H9 (cell line): ENCODE data around the gene CEMIP. TPM values are rescaled to one million over a fixed set of nuclear protein-coding genes. Genes with fewer than 3 reads are reported as not detected.

ENCODE experiments used
- DNase-seq: peaks from one replicate; pipeline ENCODE4 v3.0.0-alpha.2; 2017
- H2AFZ ChIP-seq: one replicate; pipeline ENCODE4 v1.6.1; 2013; ENCODE audit warnings: mild to moderate bottlenecking, low read length, control low read depth, moderate library complexity
- H2AK5ac ChIP-seq: 2 replicates; pipeline ENCODE4 v1.6.1; 2013; ENCODE audit warnings: low read length, control low read depth, mixed read lengths; ENCODE audit not compliant: insufficient read length
- H2BK120ac ChIP-seq: one replicate; pipeline ENCODE4 v1.6.1; 2013; ENCODE audit warnings: low read depth, mild to moderate bottlenecking, low read length, control low read depth, inconsistent platforms; ENCODE audit not compliant: poor library complexity, severe bottlenecking
- H2BK12ac ChIP-seq: 2 replicates; pipeline ENCODE4 v1.6.1; 2013; ENCODE audit warnings: low read length, control low read depth, mixed read lengths, low read depth; ENCODE audit not compliant: insufficient read length
- H2BK15ac ChIP-seq: 2 replicates; pipeline ENCODE4 v1.6.1; 2013; ENCODE audit warnings: low read depth, low read length, control low read depth
- H2BK20ac ChIP-seq: one replicate; pipeline ENCODE4 v1.6.1; 2013; ENCODE audit warnings: low read depth, mild to moderate bottlenecking, low read length, control low read depth, inconsistent platforms; ENCODE audit not compliant: poor library complexity, severe bottlenecking
- H2BK5ac ChIP-seq: 2 replicates; pipeline ENCODE4 v1.6.1; 2013; ENCODE audit warnings: low read length, control low read depth, mixed read lengths; ENCODE audit not compliant: insufficient read length
- H3K14ac ChIP-seq: 2 replicates; pipeline ENCODE4 v1.6.1; 2013; ENCODE audit warnings: low read length, control low read depth; ENCODE audit not compliant: insufficient read depth
- H3K18ac ChIP-seq: 2 replicates; pipeline ENCODE4 v1.6.1; 2013; ENCODE audit warnings: low read depth, mild to moderate bottlenecking, mixed read lengths, low read length, control low read depth; ENCODE audit not compliant: insufficient read length
- H3K23ac ChIP-seq: 2 replicates; pipeline ENCODE4 v1.6.1; 2013; ENCODE audit warnings: low read length, control low read depth, mixed read lengths, low read depth; ENCODE audit not compliant: insufficient read length
- H3K23me2 ChIP-seq: 2 replicates; pipeline ENCODE4 v1.6.1; 2013; ENCODE audit warnings: low read depth, mild to moderate bottlenecking, mixed read lengths, low read length, control low read depth; ENCODE audit not compliant: insufficient read length, poor library complexity, severe bottlenecking
- H3K27ac ChIP-seq: 2 replicates; pipeline ENCODE4 v1.5.1; 2013; ENCODE audit warnings: low read length, control low read depth, mixed read lengths, low read depth; ENCODE audit not compliant: insufficient read length
- H3K27me3 ChIP-seq: 2 replicates; pipeline ENCODE4 v1.6.1; 2013; ENCODE audit warnings: low read length, control low read depth, inconsistent platforms; ENCODE audit not compliant: insufficient read depth
- H3K4ac ChIP-seq: 2 replicates; pipeline ENCODE4 v1.6.1; 2013; ENCODE audit warnings: low read depth, mild to moderate bottlenecking, control low read depth, inconsistent platforms, low read length, moderate library complexity
- H3K4me1 ChIP-seq: 2 replicates; pipeline ENCODE4 v1.6.1; 2013; ENCODE audit warnings: low read length, control low read depth, inconsistent platforms; ENCODE audit not compliant: insufficient read depth
- H3K4me2 ChIP-seq: 2 replicates; pipeline ENCODE4 v1.6.1; 2013; ENCODE audit warnings: low read length, control low read depth, mixed read lengths; ENCODE audit not compliant: insufficient read length, insufficient read depth
- H3K56ac ChIP-seq: 2 replicates; pipeline ENCODE4 v1.6.1; 2013; ENCODE audit warnings: low read depth, mild to moderate bottlenecking, mixed read lengths, low read length, control low read depth; ENCODE audit not compliant: insufficient read length
- H3K79me1 ChIP-seq: 2 replicates; pipeline ENCODE4 v1.6.1; 2013; ENCODE audit warnings: low read depth, mild to moderate bottlenecking, moderate library complexity, low read length, control low read depth, inconsistent platforms; ENCODE audit not compliant: insufficient read depth, poor library complexity, severe bottlenecking
- H3K79me2 ChIP-seq: 2 replicates; pipeline ENCODE4 v1.6.1; 2013; ENCODE audit warnings: low read length, control low read depth, inconsistent platforms; ENCODE audit not compliant: insufficient read depth
- H3K9ac ChIP-seq: 2 replicates; pipeline ENCODE4 v1.6.1; 2013; ENCODE audit warnings: low read length, control low read depth, mixed read lengths; ENCODE audit not compliant: insufficient read length; ENCODE audit errors: extremely low read depth
- H3K9me3 ChIP-seq: one replicate; pipeline ENCODE4 v1.6.1; 2013; ENCODE audit warnings: low read depth, low read length, inconsistent platforms; ENCODE audit not compliant: control insufficient read depth
- H3T11ph ChIP-seq: one replicate; pipeline ENCODE4 v1.6.1; 2013; ENCODE audit warnings: mild to moderate bottlenecking, low read length, control low read depth, inconsistent platforms
- H4K20me1 ChIP-seq: one replicate; pipeline ENCODE4 v1.6.1; 2013; ENCODE audit not compliant: control insufficient read depth, insufficient read length, insufficient read depth
- H4K5ac ChIP-seq: 2 replicates; pipeline ENCODE4 v1.6.1; 2013; ENCODE audit warnings: low read depth, mild to moderate bottlenecking, mixed read lengths, low read length, control low read depth; ENCODE audit not compliant: insufficient read length
- H4K8ac ChIP-seq: replicated peaks from 2 replicates; pipeline ENCODE4 v1.6.1; 2013; ENCODE audit warnings: low read length, control low read depth, mixed read lengths, low read depth; ENCODE audit not compliant: insufficient read length
- H4K91ac ChIP-seq: 2 replicates; pipeline ENCODE4 v1.6.1; 2013; ENCODE audit warnings: low read depth, mild to moderate bottlenecking, moderate library complexity, mixed read lengths, low read length, control low read depth; ENCODE audit not compliant: insufficient read length
- H3K27ac Mint-ChIP-seq, 3 experiments: 2 replicates in 2 of 3; 3 replicates in 1 of 3; pipeline ENCODE4 v1.8.0; 2020 to 2021; ENCODE audit warnings: mixed read lengths in 3 of 3, mild to moderate bottlenecking in 1 of 3, moderate library complexity in 1 of 3
- H3K27me3 Mint-ChIP-seq: 2 replicates; pipeline ENCODE4 v1.8.0; 2021; ENCODE audit warnings: low read depth, mild to moderate bottlenecking, moderate library complexity, mixed read lengths
- H3K36me3 Mint-ChIP-seq, 3 experiments: 2 replicates in 2 of 3; 3 replicates in 1 of 3; pipeline ENCODE4 v1.8.0; 2020 to 2021; ENCODE audit warnings: low read depth in 3 of 3, mixed read lengths in 3 of 3; ENCODE audit not compliant: insufficient read depth in 1 of 3
- H3K4me1 Mint-ChIP-seq, 2 experiments: 2 replicates each; pipeline ENCODE4 v1.8.0; 2020; ENCODE audit warnings: mixed read lengths in 2 of 2
- H3K4me3 Mint-ChIP-seq, 2 experiments: 2 replicates in 1 of 2; 3 replicates in 1 of 2; pipeline ENCODE4 v1.8.0; 2020 to 2021; ENCODE audit warnings: mild to moderate bottlenecking in 2 of 2, mixed read lengths in 2 of 2, moderate library complexity in 1 of 2
- H3K9me3 Mint-ChIP-seq, 2 experiments: 2 replicates in 1 of 2; 3 replicates in 1 of 2; pipeline ENCODE4 v1.8.0; 2020; ENCODE audit warnings: mild to moderate bottlenecking in 2 of 2, mixed read lengths in 2 of 2, moderate library complexity in 1 of 2
- WGBS: extraction: QIAGEN DNeasy Blood & Tissue Kit; methylation state at CpG from one replicate; pipeline ENCODE4 v1.1.7; 2013; ENCODE audit warnings: missing lambda C conversion rate, low lambda C conversion rate, mixed read lengths; ENCODE audit not compliant: insufficient read length; ENCODE audit errors: extremely low coverage; 5-methylcytosine and 5-hydroxymethylcytosine counted together
- total RNA-seq: library from RNA; stranded (reverse); gene quantifications from 2 replicates; pipeline ENCODE4 v1.2.1, GENCODE V29; 2021
- TF ChIP-seq, protein P1 (sequence below): fragments of 200-600 bp; sonication (generic); conservative IDR thresholded peaks from 3 replicates; pipeline ENCODE4 v1.8.0; 2021; ENCODE audit warnings: antibody characterized with exemption, mild to moderate bottlenecking

The CEMIP gene
- total RNA-seq, 1 experiment from 2014 or later, result 0.09 TPM

DNA sequence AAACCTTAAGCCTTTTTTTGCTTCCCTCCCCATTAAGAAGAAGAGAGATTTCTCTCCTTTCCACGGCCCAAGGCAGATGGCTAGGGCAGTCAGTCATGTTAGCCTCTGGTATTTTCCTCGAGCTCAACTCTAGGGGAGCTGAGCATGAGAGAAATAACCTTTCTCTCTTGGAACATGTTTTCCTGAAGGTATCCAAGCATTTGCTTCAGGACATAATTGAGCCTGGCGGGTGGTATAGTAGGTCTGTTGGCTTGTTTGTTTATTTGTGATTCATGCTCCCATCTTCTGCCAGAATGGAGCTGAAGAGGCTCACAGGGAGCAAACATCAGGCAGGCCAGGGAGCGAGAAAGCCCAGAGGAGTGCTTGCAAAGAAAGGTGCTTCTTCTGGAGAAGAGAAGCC is 108.0 kb downstream of the CEMIP start:
- Mint-ChIP-seq H3K4me3 (peak overlapping the region in 1 of 2 experiments; percentile 25; a peak in 1 of 5 replicates), H3K27ac (peak overlapping the region in 2 of 3 experiments; percentile 59 to 83; a peak in 4 of 7 replicates), H3K27me3 (peaks cover 2% of the 10 kb centered on the region), H3K9me3 (no peaks in the 10 kb centered on the region), H3K4me1 (peaks cover 11 to 14% of the 10 kb centered on the region in 2 experiments), H3K36me3 (0 out of 7 replicates have a peak, but pooled peaks cover 0 to 1% (median 0%) of the 10 kb centered on the region in 3 experiments)
- H2BK120ac ChIP-seq, result no peak overlapping the region
- no peak overlapping the region for H3K9ac ChIP-seq
- no peaks in the 10 kb centered on the region for H3K23me2 ChIP-seq
- H3K9me3 ChIP-seq, result no peaks in the 10 kb centered on the region
- H4K8ac ChIP-seq, result no peak overlapping the region
- no peak overlapping the region for H4K91ac ChIP-seq
- no peaks in the 10 kb centered on the region for H3K27me3 ChIP-seq
- no peak overlapping the region for H2BK5ac ChIP-seq
- no peak overlapping the region for H2BK15ac ChIP-seq
- no peak overlapping the region for H3K27ac ChIP-seq
- H3K4me1 ChIP-seq, result peaks cover 5% of the 10 kb centered on the region; the same call in 1 of the 2 replicates
- no peak overlapping the region for H3K56ac ChIP-seq
- WGBS, result no CpG with 5 or more reads among the region's 4 CpGs
- H4K20me1 ChIP-seq, result no peaks in the 10 kb centered on the region
- H3K18ac ChIP-seq, result no peak overlapping the region
- H3K79me2 ChIP-seq, result no peaks in the 10 kb centered on the region
- no peak overlapping the region for H3T11ph ChIP-seq
- no peak overlapping the region for H3K23ac ChIP-seq
- no peaks in the 10 kb centered on the region for H3K79me1 ChIP-seq
- no peak overlapping the region for H2BK20ac ChIP-seq
- no peak overlapping the region for H4K5ac ChIP-seq
- DNase-seq, result no peak
- no peak overlapping the region for H2AK5ac ChIP-seq
- no peak overlapping the region for H2AFZ ChIP-seq
- TF ChIP-seq, protein P1, sequence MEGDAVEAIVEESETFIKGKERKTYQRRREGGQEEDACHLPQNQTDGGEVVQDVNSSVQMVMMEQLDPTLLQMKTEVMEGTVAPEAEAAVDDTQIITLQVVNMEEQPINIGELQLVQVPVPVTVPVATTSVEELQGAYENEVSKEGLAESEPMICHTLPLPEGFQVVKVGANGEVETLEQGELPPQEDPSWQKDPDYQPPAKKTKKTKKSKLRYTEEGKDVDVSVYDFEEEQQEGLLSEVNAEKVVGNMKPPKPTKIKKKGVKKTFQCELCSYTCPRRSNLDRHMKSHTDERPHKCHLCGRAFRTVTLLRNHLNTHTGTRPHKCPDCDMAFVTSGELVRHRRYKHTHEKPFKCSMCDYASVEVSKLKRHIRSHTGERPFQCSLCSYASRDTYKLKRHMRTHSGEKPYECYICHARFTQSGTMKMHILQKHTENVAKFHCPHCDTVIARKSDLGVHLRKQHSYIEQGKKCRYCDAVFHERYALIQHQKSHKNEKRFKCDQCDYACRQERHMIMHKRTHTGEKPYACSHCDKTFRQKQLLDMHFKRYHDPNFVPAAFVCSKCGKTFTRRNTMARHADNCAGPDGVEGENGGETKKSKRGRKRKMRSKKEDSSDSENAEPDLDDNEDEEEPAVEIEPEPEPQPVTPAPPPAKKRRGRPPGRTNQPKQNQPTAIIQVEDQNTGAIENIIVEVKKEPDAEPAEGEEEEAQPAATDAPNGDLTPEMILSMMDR, result no peak
- H2BK12ac ChIP-seq, result no peak overlapping the region
- H3K4ac ChIP-seq, result no peak overlapping the region
- H3K4me2 ChIP-seq, result no peak overlapping the region
- no peak overlapping the region for H3K14ac ChIP-seq
